ENCODE measurements around the gene RHEX.
"Not testable (repeated sequence)": the region's sequence is repeated elsewhere in the genome, so short reads cannot be mapped to it uniquely, and the experiment has no call there.

Gene RHEX, protein sequence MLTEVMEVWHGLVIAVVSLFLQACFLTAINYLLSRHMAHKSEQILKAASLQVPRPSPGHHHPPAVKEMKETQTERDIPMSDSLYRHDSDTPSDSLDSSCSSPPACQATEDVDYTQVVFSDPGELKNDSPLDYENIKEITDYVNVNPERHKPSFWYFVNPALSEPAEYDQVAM

DNA sequence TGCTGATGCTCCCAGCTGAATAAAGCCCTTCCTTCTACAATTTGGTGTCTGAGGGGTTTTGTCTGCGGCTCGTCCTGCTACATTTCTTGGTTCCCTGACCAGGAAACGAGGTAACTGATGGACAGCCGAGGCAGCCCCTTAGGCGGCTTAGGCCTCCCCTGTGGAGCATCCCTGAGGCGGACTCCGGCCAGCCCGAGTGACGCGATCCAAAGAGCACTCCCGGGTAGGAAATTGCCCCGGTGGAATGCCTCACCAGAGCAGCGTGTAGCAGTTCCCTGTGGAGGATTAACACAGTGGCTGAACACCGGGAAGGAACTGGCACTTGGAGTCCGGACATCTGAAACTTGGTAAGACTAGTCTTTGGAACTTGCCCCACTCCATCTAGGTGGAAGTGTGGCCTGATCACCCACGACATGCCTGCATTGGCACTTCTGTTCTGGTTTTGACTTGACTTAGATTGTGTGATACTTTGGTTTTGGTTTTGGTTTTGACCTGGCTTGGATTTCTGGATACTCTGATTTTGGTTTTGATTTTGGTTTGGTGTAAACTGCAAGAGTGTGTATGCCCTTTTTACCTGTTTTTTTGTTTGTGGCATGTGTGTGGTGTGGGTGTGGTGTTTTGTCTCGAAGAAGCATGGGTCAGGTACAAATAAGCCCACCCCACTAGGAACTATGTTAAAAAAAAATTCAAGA is at the start of gene RHEX:
Gene RHEX (plus strand): TSS at position 255 of the 692 bp plus-strand sequence. CDS start 44,656 bp downstream, outside the sequence.
- not testable (repeated sequence) for DNase-seq

- DNase-seq: no peak
These were observed 48.8 kb upstream of the RHEX start for GRCh38 chr1:206003854-206004800.

GRCh38 chr1:206004826-206005225 is 48.1 kb upstream of the RHEX start:
- DNase-seq: no peak

- no peak for DNase-seq
These were observed 47.7 kb upstream of the RHEX start for GRCh38 chr1:206005234-206005633.

DNA sequence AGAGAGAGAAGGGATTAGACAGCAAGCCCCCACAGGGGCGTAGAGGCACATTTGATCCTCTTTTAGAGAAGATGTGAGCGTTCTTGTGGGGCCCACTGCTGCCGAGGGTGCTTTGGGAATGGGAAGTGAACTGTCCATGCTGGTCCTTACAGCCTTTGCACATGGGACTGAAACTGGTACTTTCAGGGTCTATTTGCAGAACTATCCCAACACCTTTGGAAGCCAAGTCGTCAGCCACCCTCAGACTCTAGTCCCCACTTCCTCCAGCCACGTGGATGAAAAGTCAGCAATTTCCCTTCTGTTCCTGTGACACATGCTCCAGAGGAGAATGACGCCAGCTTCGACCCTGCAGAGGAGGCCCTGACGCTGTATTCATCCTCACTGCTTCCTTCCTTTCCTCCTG is 47.2 kb upstream of the RHEX start:
- DNase-seq: no peak

GRCh38 chr1:206006946-206007345 is 46.0 kb upstream of the RHEX start:
- no peak for DNase-seq

GRCh38 chr1:206010060-206010459 is 42.9 kb upstream of the RHEX start:
- no peak for DNase-seq

- no peak for DNase-seq
These were observed 41.9 kb upstream of the RHEX start for GRCh38 chr1:206011057-206011456.

GRCh38 chr1:206012086-206012859 is 40.7 kb upstream of the RHEX start:
- DNase-seq: no peak

DNA sequence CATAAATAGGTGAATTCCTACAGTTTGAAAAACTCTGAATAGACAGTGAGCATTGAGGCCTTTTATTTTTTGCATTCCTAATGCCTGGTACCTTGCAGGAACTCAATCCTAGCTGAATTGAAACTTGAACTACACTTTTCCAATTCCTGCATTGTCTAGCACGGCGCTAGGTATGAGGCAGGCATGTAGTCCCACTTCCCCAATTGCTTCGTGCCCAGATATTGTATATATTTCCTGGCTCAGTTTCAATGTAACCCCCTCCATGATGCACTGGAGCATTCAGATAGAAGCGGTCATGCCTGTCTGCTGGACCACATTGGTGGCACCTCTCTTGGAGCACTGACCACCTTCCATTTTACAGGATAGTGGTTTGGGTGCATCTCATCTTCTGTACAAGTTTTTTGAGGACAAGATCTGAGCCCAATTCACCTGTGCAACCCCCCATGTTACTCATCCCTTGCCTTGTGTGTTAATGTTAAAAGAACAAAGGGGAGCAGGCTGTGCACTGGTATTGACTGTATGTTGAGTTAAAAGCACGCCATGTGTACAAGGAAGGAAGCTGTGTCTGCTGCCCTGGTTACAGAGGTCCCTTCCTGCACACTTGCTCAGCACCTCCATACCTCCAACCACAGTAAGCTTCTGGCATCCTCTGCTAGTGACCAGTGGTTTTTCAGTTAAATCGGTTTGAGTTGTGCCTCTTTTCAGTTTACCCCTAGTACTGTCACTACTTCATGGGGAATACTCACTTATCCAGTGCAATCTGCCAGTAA is 39.8 kb upstream of the RHEX start:
- no peak for DNase-seq

DNA sequence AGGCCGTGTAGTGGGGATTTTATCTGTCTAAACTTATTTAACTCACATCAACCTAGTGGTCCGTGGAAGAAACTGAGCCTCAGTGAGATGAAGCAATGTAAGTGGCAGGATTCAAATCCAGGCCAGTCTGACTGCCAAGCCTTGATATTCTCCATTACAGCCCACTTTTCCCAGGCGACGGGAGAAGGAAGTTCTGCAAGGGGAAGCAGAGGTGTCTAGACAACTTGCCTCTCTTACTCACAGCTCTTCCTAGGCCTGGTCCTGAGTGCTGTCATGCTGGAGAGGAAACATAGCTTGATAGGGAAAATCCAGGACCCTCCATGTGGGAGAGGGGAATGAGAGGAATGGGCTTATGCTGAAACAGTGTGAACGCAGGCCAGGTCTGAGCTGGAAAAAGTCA is 38.4 kb upstream of the RHEX start:
- DNase-seq: no peak

GRCh38 chr1:206015071-206015470 is 37.9 kb upstream of the RHEX start:
- no peak for DNase-seq

DNA sequence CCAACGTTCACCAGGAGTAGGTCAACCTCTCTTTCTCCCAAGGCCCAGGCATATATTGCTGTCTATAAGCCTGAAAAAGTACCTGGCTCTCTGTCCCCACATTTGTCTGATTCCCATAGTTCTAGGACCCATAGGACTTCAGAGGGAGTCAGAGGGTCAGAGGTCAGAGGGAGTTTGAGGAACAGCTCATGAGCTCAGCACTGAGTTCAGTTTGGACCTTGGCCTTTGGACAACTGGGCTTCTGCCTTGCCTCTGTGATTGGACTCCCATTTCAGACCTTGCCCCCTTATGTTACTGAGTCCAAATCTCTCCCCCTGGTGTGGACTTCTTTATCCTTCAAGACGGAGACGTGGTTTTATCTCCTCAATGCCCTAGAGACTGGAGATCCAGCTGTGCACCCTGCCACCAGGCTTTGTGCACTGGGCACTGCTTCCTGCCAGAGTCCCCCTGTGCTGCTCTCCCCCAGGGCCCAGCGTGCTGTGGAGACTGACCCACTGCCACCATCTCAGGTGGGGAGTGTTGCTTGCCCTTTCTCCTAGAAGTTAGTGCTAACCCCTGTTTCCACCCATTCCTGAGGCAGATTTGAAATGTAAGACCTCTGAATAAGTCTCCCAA is 32.5 kb upstream of the RHEX start:
- no peak for DNase-seq

DNA sequence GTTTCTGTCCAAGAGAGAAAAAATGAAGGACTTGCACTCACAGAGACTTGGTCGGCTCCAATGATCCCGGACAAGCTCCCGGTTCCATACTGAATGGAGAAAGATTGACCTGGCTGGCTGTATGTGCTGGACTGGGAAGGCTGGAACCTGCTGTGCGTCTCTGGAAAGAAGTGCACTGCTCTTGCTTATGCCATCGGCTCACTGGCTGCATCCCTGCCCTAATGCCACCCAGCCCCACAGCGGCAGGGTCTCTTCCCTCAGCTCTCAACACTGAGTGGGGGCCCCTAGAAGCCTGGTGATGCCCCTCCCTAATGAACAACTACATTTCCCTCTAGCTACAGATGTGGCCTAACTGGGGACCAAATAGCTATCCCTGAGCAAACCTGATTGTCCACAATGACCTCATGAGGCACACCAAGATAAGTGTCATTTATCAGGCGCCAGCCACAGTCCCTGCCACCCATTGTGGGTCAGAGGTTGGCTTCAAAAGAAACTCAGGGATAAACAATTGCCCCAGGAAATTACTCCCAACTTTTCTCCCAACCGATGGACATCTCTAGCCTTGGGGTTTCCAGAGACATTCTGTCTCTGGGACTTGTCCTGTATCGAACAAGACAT is 31.9 kb upstream of the RHEX start:
- no peak for DNase-seq

- DNase-seq: no peak
These were observed 31.2 kb upstream of the RHEX start for GRCh38 chr1:206021626-206022365.

DNA sequence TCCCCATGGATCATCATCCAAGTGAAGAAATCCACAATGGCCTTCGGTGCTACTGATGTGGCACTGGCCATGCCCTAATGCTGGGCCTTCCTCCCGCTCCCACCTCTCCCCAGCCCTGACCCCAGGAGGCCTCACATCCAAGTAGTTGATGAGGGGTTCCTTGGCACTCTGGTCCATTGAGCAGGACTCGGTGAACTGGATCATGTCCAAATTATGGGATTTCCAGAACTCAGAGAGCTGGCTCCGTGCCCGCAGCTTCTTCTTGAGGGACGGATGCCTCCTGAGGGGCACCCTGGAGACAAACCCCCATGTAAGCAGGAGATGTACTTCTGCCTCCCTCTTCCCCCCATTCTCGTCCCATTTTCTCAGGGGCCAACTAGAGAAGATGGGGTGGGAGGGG is 30.2 kb upstream of the RHEX start:
- DNase-seq: peak in 1 of 2 experiments; percentile 21

DNA sequence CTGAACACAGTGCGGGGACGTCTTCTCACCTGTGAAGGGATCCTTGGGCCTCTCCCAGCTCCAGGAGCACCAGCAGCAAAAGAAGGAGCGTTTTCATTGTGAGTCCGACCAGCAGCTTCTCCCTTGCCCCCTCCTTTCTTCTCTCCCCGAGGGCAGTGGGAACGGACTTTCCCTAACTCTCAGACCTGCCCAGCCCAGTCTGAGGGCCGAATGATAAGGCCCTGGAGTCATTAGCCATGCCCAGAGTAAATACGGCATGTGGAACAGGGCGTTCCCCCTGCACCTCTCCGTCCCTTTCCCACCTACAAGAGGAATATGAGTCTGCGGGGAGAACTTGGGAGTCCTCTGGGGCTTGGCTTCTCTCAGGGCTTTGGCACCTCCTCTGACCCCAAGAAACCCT is 29.3 kb upstream of the RHEX start, which contains the start of gene CTSE:
Gene CTSE (minus strand): TSS at position 201 of the 400 bp plus-strand sequence. CDS start 104 bp downstream, at position 97.
- DNase-seq: no peak

GRCh38 chr1:206025283-206025820 is 27.6 kb upstream of the RHEX start:
- no peak for DNase-seq

DNA sequence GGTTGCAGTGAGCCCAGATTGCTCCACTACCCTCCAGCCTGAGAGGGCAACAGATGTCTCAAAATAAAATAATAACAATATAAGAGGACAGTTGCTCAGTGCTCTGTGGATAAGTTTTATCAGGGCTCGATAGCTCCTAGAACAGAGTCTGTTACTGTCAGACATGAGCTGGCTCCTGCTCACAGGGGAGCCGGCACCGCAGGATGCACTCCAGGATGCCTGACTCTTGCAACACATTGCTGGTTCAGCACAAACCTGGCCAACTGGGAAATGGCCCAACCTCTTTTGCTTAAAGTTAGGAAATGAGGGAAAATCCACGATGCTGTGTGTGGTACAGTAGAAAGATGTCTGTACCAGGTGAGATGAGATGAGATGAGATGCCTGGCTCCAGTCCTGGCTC is 23.5 kb upstream of the RHEX start:
- DNase-seq: no peak

DNA sequence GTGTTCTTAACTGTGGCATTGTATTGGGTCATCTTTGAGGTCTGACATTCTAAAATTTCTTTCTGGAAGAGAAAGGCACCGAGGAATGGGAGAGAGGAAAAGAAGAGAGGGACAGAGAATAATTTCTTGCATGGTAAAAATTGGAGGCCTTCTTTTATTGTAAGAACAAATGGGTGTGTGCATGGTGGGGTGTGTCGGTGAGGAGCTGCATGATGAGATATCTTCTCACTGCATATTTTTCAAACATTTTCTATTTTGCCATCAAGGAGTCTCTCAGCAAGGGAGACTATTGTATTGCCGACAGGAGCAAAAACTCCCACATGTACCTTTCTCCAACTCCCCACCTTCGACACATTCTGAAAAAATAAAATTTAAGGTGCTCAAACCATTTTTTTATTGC is 22.8 kb upstream of the RHEX start:
- no peak for DNase-seq
